Ishikawa (cell line): ENCODE data around the gene ATP10B.

Experiments
- CREB1 ChIP-seq: IDR thresholded peaks from 2 replicates; pipeline ENCODE4 v1.6.1; 2012; ENCODE audit warnings: low read depth
- EGR1 ChIP-seq: IDR thresholded peaks from 2 replicates; pipeline ENCODE4 v1.6.1; 2012
- EP300 ChIP-seq: IDR thresholded peaks from 2 replicates; pipeline ENCODE4 v1.6.1; 2012; ENCODE audit warnings: borderline replicate concordance
- FOXM1 ChIP-seq: IDR thresholded peaks from 2 replicates; pipeline ENCODE4 v1.6.1; 2012; ENCODE audit warnings: low read depth, borderline replicate concordance
- RAD21 ChIP-seq: IDR thresholded peaks from 2 replicates; pipeline ENCODE4 v1.6.1; 2012; ENCODE audit warnings: low read depth
- TCF12 ChIP-seq: IDR thresholded peaks from 2 replicates; pipeline ENCODE4 v1.6.1; 2012; ENCODE audit warnings: low read depth
- YY1 ChIP-seq: IDR thresholded peaks from 2 replicates; pipeline ENCODE4 v1.6.1; 2012; ENCODE audit warnings: low read depth

DNA sequence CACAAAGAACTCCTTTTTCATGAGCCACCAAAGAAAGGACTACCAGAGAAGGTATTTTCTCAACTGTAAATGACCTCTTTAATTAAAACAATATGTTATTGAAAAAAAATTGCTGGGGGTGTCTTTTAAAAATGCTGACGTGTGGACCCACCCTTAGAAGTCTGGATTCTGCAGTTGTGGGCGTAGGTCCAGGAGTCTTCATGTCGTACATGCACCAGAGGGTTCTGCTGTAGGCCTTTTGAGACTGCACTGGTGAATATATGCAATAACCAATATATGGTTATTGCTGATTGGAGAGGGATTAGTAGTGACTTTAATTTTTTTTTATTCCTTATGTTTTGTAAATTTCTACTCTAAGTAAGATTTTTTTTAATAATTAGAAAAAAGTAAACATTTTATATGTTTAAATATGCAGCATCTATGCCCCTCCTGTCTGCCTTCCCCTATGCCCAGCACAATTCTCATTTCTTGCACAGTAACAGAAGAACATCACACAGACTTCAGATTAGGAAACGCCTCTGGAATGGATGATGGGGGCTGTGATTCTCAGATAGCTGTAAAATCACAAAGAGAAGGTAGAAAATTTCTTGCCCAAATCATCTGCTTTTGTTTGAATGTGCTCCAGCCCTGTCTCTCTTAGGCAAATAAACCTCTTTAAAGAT is 328.4 kb downstream of the ATP10B start:
- no peak for TF ChIP-seq EP300
- TF ChIP-seq EGR1, result no peak
- TF ChIP-seq TCF12, result no peak
- TF ChIP-seq FOXM1, result no peak
- TF ChIP-seq RAD21, result no peak
- no peak for TF ChIP-seq CREB1
- no peak for TF ChIP-seq YY1
